Testis (tissue), 5 donors: Measurements from ENCODE around the gene MYO1H. TPM values are rescaled to one million over a fixed set of nuclear protein-coding genes. Genes with fewer than 3 reads are reported as not detected.

Source experiments
- DNase-seq: peaks from one replicate; pipeline ENCODE4 v3.0.0-alpha.2; 2019
- H3K27ac ChIP-seq, 2 donors: fragments of 200-600 bp; sonication (generic); one replicate each; pipeline ENCODE4 v1.5.1; 2019
- H3K27me3 ChIP-seq: fragments of 200-600 bp; sonication (generic); one replicate; pipeline ENCODE4 v1.5.1; 2019
- H3K36me3 ChIP-seq: fragments of 200-600 bp; sonication (generic); one replicate; pipeline ENCODE4 v1.5.1; 2017; ENCODE audit warnings: low read depth; ENCODE audit errors: missing control alignments
- H3K4me1 ChIP-seq: fragments of 200-600 bp; sonication (generic); one replicate; pipeline ENCODE4 v1.5.1; 2019
- H3K4me3 ChIP-seq, 2 donors: fragments of 200-600 bp; sonication (generic); one replicate each; pipeline ENCODE4 v1.5.1; 2017 to 2019
- H3K9me3 ChIP-seq: fragments of 200-600 bp; sonication (generic); one replicate; pipeline ENCODE4 v1.5.1; 2017
- CTCF ChIP-seq, 3 experiments: fragments of 450-650 bp in 2 of 3; fragments of 200-600 bp in 1 of 3; sonication (generic) in 1 of 3; IDR thresholded peaks; one replicate each; pipeline ENCODE4 v1.5.1; 2016 to 2019; ENCODE audit warnings: antibody characterized with exemption in 3 of 3, mild to moderate bottlenecking in 2 of 3, moderate library complexity in 1 of 3
- POLR2A ChIP-seq: fragments of 450-650 bp; IDR thresholded peaks from one replicate; pipeline ENCODE4 v1.6.1; 2017; ENCODE audit warnings: antibody characterized with exemption, mild to moderate bottlenecking, moderate library complexity
- WGBS, 2 donors: methylation state at CpG; one replicate each; pipeline ENCODE4 v1.1.5; 2018; 5-methylcytosine and 5-hydroxymethylcytosine counted together
- intact Hi-C: fragments of 100-400 bp; cut with DNase I; formaldehyde crosslinking; loops from one replicate; pipeline ENCODE4 v1.15.1; 2023; ENCODE audit warnings: low total_unique reads
- long read RNA-seq, 2 donors: transcript quantifications; one replicate each; lab custom pipeline, GENCODE V29; 2026
- polyA plus RNA-seq: library from polyadenylated mRNA; stranded (reverse); fragments of 350-450 nt; fragmentation: Illumina TruSeq; extraction: RNeasy Lipid Tissue Mini Kit (QIAGEN cat#74804); gene quantifications from one replicate; pipeline ENCODE4 v1.2.3, GENCODE V29; 2014; ENCODE audit warnings: low read depth, low replicate concordance; ENCODE audit not compliant: insufficient read depth
- total RNA-seq, 2 donors: library from RNA; depleted of rRNA; stranded (reverse); fragments of >200 nt; gene quantifications; one replicate each; pipeline ENCODE4 v1.2.3, GENCODE V29; 2016

The MYO1H gene
- total RNA-seq (1 to 10 TPM; 1.7 to 3.7 TPM), polyA plus RNA-seq (2.9 TPM)
- long read RNA-seq, donor 1 = 0 reads
- long read RNA-seq, donor 2, partial matches to known transcripts = 0 of 7 reads
- long read RNA-seq, donor 2, other reads (novel, unspliced or antisense) = 7 of 7 reads

GRCh38 chr12:109347589-109347988 is at the start of gene MYO1H:
Gene MYO1H, plus strand, starts transcription at chr12:109347900. Its CDS starts 61 bp downstream, at chr12:109347961.
- no peak within 1 kb of the TSS for H3K27ac ChIP-seq
- H3K27me3 ChIP-seq = no peaks in the 10 kb centered on the region
- no peak for DNase-seq
- TF ChIP-seq POLR2A = no peak
- TF ChIP-seq CTCF (IDR thresholded peaks at IDR 0.05) = no peak
- intact Hi-C loops = no loop called here
- no peak within 1 kb of the TSS for H3K4me3 ChIP-seq
- H3K9me3 ChIP-seq = no peaks in the 10 kb centered on the region
- 77 to 82% methylated on average over 8 of the region's 8 CpGs for WGBS, 2 donors
- H3K4me1 ChIP-seq = no peaks in the 10 kb centered on the region
- no peaks in the 10 kb centered on the region for H3K36me3 ChIP-seq

GRCh38 chr12:109299849-109300248 is 47.9 kb upstream of the MYO1H start:
- H3K9me3 ChIP-seq = no peaks in the 10 kb centered on the region
- no peak overlapping the region for H3K4me3 ChIP-seq
- no peak for DNase-seq
- WGBS, 2 donors = 88 to 94% methylated on average over 6 to 7 of the region's 7 CpGs
- intact Hi-C loops = no loop called here
- TF ChIP-seq CTCF (IDR thresholded peaks at IDR 0.05) (no peak), POLR2A (no peak)
- no peaks in the 10 kb centered on the region for H3K4me1 ChIP-seq
- no peaks in the 10 kb centered on the region for H3K27me3 ChIP-seq
- no peak overlapping the region for H3K27ac ChIP-seq
- no peaks in the 10 kb centered on the region for H3K36me3 ChIP-seq

- Histone ChIP-seq H3K4me3 (no peak overlapping the region), H3K27me3 (no peaks in the 10 kb centered on the region), H3K36me3 (no peaks in the 10 kb centered on the region), H3K27ac (no peak overlapping the region), H3K4me1 (no peaks in the 10 kb centered on the region), H3K9me3 (no peaks in the 10 kb centered on the region)
- intact Hi-C loops = no loop called here
- no peak for DNase-seq
- TF ChIP-seq POLR2A (no peak), CTCF (IDR thresholded peaks at IDR 0.05) (no peak)
- WGBS, 2 donors = 90% methylated on average over 3 of the region's 3 CpGs
Observed at GRCh38 chr12:109301643-109302168, 46.0 kb upstream of the MYO1H start.

- Histone ChIP-seq H3K36me3 (no peaks in the 10 kb centered on the region), H3K9me3 (no peaks in the 10 kb centered on the region), H3K4me1 (no peaks in the 10 kb centered on the region), H3K27ac (no peak overlapping the region), H3K27me3 (no peaks in the 10 kb centered on the region), H3K4me3 (no peak overlapping the region)
- DNase-seq = no peak
- intact Hi-C loops = no loop called here
- WGBS, 2 donors = 83 to 90% methylated on average over 2 of the region's 2 CpGs
- TF ChIP-seq CTCF (IDR thresholded peaks at IDR 0.05) (peak in 2 of 3 experiments; percentile 4 to 10), POLR2A (no peak)
Observed at GRCh38 chr12:109302358-109302757, 45.3 kb upstream of the MYO1H start.

GRCh38 chr12:109302770-109303169 is 44.9 kb upstream of the MYO1H start:
- no peak for DNase-seq
- intact Hi-C loops = no loop called here
- 85 to 94% methylated on average over 5 of the region's 5 CpGs for WGBS, 2 donors

More at GRCh38 chr12:109302770-109303169, 44.9 kb upstream of the MYO1H start:
- no peak overlapping the region for H3K27ac ChIP-seq
- H3K36me3 ChIP-seq = no peaks in the 10 kb centered on the region
- no peaks in the 10 kb centered on the region for H3K4me1 ChIP-seq
- no peaks in the 10 kb centered on the region for H3K27me3 ChIP-seq
- TF ChIP-seq POLR2A (no peak), CTCF (IDR thresholded peaks at IDR 0.05) (no peak)
- no peaks in the 10 kb centered on the region for H3K9me3 ChIP-seq
- H3K4me3 ChIP-seq = no peak overlapping the region
